WERI-Rb-1 (cell line): ENCODE results near the gene TRPM3.

Experiments used
- DNase-seq: peaks from one replicate; pipeline ENCODE4 v3.0.0-alpha.2; 2020
- H3K27ac ChIP-seq: fragments of 250-450 bp; sonication (Bioruptor Pico); 2 replicates; pipeline ENCODE4 v1.5.1; 2020; ENCODE audit warnings: mild to moderate bottlenecking, moderate library complexity
- H3K27me3 ChIP-seq: fragments of 250-450 bp; sonication (Bioruptor Pico); 2 replicates; pipeline ENCODE4 v1.5.1; 2021; ENCODE audit warnings: mild to moderate bottlenecking, low read depth, moderate library complexity; ENCODE audit not compliant: insufficient read depth, severe bottlenecking
- H3K36me3 ChIP-seq: fragments of 250-450 bp; sonication (Bioruptor Pico); 2 replicates; pipeline ENCODE4 v1.5.1; 2020; ENCODE audit warnings: mild to moderate bottlenecking, moderate library complexity
- H3K4me3 ChIP-seq: 2 replicates; pipeline ENCODE4 v1.5.1; 2011; ENCODE audit warnings: low read depth, mild to moderate bottlenecking, control low read depth, low read length
- H3K9me3 ChIP-seq: fragments of 250-450 bp; sonication (Bioruptor Pico); 2 replicates; pipeline ENCODE4 v1.5.1; 2021; ENCODE audit warnings: mild to moderate bottlenecking, moderate library complexity; ENCODE audit not compliant: severe bottlenecking
- TF ChIP-seq, protein P1 (sequence below): IDR thresholded peaks from 2 replicates; pipeline ENCODE4 v1.5.1; 2011; ENCODE audit warnings: low read depth, mild to moderate bottlenecking, control low read depth, inconsistent platforms, low read length

Gene TRPM3

GRCh38 chr9:70602321-70603019 lies 519.0 kb downstream of the TRPM3 start:
- Histone ChIP-seq H3K27me3 (no peaks in the 10 kb centered on the region), H3K27ac (no peak overlapping the region), H3K9me3 (no peaks in the 10 kb centered on the region), H3K36me3 (no peaks in the 10 kb centered on the region), H3K4me3 (no peak overlapping the region)
- DNase-seq = peak; percentile 56
- TF ChIP-seq, protein P1, sequence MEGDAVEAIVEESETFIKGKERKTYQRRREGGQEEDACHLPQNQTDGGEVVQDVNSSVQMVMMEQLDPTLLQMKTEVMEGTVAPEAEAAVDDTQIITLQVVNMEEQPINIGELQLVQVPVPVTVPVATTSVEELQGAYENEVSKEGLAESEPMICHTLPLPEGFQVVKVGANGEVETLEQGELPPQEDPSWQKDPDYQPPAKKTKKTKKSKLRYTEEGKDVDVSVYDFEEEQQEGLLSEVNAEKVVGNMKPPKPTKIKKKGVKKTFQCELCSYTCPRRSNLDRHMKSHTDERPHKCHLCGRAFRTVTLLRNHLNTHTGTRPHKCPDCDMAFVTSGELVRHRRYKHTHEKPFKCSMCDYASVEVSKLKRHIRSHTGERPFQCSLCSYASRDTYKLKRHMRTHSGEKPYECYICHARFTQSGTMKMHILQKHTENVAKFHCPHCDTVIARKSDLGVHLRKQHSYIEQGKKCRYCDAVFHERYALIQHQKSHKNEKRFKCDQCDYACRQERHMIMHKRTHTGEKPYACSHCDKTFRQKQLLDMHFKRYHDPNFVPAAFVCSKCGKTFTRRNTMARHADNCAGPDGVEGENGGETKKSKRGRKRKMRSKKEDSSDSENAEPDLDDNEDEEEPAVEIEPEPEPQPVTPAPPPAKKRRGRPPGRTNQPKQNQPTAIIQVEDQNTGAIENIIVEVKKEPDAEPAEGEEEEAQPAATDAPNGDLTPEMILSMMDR = peak; percentile 77

DNA sequence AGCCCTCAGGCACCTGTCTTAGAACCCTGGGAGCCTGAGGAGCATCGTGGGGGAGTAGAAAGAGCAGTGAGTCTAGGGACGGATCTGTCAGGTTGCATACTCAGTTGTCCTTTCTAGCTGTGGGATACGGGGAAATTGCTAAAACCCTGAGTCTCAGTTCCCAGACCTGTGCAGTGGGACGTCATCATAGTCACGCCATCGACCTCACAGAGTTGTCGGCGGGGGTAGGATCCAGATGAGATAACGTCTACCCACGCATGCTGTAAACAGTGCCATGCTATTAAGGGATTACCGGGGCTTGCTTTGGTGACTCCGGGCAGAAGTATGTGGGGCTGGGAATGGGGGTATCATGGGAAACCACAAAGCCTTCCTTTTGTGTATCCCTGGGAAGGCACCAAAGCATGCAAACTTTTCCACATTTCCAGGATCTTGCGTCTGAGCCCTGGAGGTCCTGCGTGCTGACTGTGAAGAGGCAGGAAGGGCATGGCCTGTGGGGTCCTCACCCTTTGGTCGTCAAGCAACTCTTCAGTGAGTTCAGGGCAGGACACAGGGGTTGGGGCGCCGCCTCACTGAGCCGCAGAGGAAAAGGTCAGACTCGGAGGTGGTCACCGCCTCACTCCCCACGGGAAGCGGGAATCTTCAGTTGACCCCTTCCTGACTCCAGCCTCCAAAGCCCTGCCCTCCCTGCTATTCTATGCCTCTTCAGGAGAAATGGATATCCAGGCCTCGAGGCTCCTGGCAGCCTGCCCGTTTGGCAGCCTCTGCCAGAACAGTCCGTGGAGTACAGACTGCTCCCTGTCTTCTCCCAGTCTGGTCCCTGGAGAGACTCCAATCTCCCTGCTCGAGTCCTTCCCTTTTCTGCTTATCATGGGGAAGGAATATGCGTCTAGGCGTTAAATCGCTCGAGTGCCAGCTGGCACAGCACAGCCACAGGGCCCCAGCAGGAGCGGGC lies 520.1 kb downstream of the TRPM3 start:
- no peaks in the 10 kb centered on the region for H3K9me3 ChIP-seq
- H3K27me3 ChIP-seq = no peaks in the 10 kb centered on the region
- no peak for DNase-seq
- H3K36me3 ChIP-seq = no peaks in the 10 kb centered on the region
- no peak overlapping the region for H3K27ac ChIP-seq
- TF ChIP-seq, protein P1 = no peak
- H3K4me3 ChIP-seq = no peak overlapping the region

DNA sequence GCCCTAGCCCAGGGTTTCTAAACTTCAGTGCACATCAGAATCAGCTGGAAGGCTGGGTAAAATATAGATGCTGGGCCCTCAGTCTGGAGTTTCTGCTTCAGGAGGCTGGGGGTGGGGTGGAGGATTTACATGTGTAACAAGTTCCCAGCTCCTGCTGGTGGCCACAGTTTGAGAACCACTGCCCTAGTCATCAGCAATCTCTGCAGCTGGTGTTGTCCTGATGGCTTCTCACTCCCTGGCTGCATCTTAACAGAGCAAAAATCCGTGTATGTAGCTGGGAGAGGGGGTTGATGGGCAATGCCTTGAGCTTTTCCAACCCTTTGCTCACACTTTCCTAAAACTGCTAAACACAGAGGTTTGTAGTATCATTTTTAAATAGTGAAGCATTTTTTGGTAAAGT lies 520.9 kb downstream of the TRPM3 start:
- TF ChIP-seq, protein P1 = no peak
- no peaks in the 10 kb centered on the region for H3K36me3 ChIP-seq
- no peaks in the 10 kb centered on the region for H3K9me3 ChIP-seq
- peak; percentile 22 for DNase-seq
- no peak overlapping the region for H3K27ac ChIP-seq
- no peaks in the 10 kb centered on the region for H3K27me3 ChIP-seq
- H3K4me3 ChIP-seq = no peak overlapping the region

DNA sequence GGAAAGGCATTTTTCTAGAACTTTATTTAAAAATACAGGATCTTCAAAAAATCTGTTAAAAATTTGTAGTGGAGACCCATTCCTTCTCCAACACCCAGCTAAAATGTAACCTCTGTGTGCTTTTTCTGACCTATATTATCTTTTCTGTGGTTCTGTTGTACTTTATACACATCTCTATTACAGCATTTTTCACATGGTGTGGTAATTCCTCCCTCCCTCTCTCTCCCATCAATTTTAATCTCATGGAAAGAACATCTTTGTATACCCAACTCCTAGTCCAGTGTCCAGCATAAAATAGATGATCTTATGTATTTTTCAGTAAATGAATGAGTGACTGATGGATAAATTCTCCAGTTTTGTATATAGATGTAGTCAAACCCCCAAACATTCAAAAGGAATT lies 523.5 kb downstream of the TRPM3 start:
- DNase-seq = no peak
- Histone ChIP-seq H3K9me3 (no peaks in the 10 kb centered on the region), H3K4me3 (no peak overlapping the region), H3K27ac (no peak overlapping the region), H3K27me3 (no peaks in the 10 kb centered on the region), H3K36me3 (no peaks in the 10 kb centered on the region)
- TF ChIP-seq, protein P1 = no peak

DNA sequence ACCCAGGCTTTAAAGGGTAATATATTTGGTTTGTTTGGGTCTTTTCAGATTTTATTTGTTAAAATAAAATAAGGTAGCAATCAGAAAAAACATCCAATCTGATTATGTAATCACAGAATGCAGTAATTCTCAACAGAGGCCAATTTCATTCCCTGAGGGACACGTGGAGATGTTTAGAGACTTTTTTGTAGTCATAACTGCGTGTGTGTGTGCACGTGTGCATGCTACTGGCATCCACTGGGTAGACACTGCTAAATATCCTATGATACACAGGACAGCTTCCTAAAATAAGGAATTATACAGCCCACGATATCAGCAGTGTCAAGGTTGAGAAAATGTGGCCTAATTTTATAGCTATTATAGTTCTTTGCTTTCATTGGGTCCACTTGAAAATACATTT lies 526.2 kb downstream of the TRPM3 start:
- H3K4me3 ChIP-seq = no peak overlapping the region
- TF ChIP-seq, protein P1 = no peak

More for the DNA sequence above, 526.2 kb downstream of the TRPM3 start:
- no peak for DNase-seq
- no peaks in the 10 kb centered on the region for H3K27me3 ChIP-seq
- H3K27ac ChIP-seq = no peak overlapping the region
- H3K9me3 ChIP-seq = no peaks in the 10 kb centered on the region
- H3K36me3 ChIP-seq = no peaks in the 10 kb centered on the region
